SK-N-SH (cell line): ENCODE data around the gene PRRT1B.

Source experiments
- CHD2 ChIP-seq: fragments of 150-350 bp; IDR thresholded peaks from 2 replicates; pipeline ENCODE4 v1.6.1; 2018; ENCODE audit warnings: low read length; ENCODE audit not compliant: partially characterized antibody
- CTCF ChIP-seq: fragments of 200-600 bp; sonication (generic); IDR thresholded peaks from 2 replicates; pipeline ENCODE4 v1.6.1; 2017; ENCODE audit warnings: antibody characterized with exemption, mild to moderate bottlenecking, moderate library complexity
- EP300 ChIP-seq, 2 experiments: IDR thresholded peaks; 2 replicates each; pipeline versions ENCODE4 v1.4.0 to v1.6.1; 2012; ENCODE audit warnings: borderline replicate concordance in 1 of 2, low read depth in 1 of 2, low read length in 1 of 2
- MAX ChIP-seq: IDR thresholded peaks from 2 replicates; pipeline ENCODE4 v1.4.0; 2012; ENCODE audit warnings: low read depth
- POLR2AphosphoS5 ChIP-seq: IDR thresholded peaks from 2 replicates; pipeline ENCODE4 v1.6.1; 2012; ENCODE audit warnings: low read depth, low read length
- RAD21 ChIP-seq: IDR thresholded peaks from 2 replicates; pipeline ENCODE4 v1.6.1; 2012; ENCODE audit warnings: mild to moderate bottlenecking, low read length

- no peak for TF ChIP-seq MAX
- no peak for TF ChIP-seq RAD21
- TF ChIP-seq CTCF: no peak
- TF ChIP-seq CHD2: no peak
- no peak for TF ChIP-seq EP300 (IDR thresholded peaks at IDR 0.05; ENCODE audit: borderline replicate concordance in 1 of 2, low read depth in 1 of 2, low read length in 1 of 2)
- TF ChIP-seq POLR2AphosphoS5: no peak
Observed at GRCh38 chr9:131516930-131517329, 28.4 kb upstream of the PRRT1B start.
